ENCODE measurements around the gene TRAM2.

TRAM2 gene

DNA sequence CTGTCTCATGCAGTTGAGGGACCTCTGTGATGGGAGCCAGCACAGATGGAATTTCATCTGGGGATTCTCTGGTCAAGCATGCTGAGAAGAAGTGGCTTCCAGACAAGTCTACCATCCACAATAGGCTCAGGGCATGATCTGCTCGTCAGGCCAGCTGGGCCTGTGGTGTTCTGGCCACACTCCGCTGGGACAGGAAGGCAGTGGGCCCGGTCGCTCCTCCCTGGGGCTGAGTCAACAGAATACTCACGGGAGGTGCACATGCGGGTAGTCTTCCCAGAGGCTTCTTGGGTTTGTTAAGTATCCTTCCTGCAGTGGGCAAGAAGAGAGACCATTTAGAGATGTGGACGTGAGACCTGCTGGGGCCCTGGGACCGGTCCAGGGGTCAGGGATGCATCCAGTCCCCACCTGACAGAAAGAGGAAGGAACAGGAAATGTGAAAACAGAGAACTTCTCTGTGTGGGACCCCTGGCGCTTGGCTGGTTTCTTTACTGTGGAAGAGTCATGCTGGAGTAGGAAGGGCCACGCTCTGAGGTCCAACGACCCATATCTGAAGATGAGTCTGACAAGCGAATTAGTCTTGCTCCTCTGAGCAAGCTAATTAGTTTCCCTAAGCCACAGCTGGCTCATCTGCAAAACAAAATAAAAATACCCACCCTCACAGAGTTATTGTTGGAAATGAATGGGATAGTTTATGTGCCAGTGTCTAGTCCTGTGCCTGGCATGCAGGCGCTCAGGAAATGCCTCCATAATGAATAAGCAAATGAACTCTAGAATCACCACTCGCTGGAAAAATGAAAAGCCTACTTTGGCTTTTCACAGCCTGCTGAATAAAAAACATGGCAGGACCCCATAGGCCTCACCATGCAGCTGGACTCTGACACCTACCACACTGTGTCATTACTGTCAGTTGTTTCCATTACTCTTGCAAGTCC is 67.3 kb downstream of the TRAM2 start:
- H3K4me1 Mint-ChIP-seq = peaks cover 11% of the 10 kb centered on the region
- peak overlapping the region; percentile 79 for H3K27ac Mint-ChIP-seq
- H3K9me3 Mint-ChIP-seq = no peaks in the 10 kb centered on the region
- ATAC-seq = peak; percentile 27
- no peaks in the 10 kb centered on the region for H3K27me3 Mint-ChIP-seq
- H3K4me3 Mint-ChIP-seq = no peak overlapping the region
- H3K36me3 Mint-ChIP-seq = peaks cover 66% of the 10 kb centered on the region

DNA sequence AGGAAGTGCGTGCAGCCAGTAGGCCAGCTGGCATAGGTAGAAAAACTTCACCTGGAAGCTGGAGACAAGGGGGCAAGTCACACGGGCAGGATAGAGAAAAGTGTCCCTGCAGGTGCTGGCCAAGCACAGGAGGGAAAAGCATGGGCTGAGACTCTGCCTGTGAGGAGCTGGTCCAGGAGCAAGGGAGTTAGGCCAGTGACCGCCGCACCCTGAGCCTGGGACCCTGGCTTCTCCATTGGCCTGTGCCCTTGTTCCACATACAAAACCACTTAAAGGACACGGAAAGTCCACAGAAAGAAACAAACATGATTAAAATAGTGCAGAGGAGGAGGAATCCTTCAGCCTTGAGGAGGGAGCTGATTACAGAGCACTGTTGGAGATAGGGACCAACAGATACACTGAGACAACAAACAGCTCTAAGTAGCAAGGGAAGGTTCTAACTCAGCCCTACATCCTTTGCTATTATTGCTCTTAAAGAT is 68.6 kb downstream of the TRAM2 start:
- no peak for ATAC-seq
- H3K36me3 Mint-ChIP-seq = peaks cover 54% of the 10 kb centered on the region
- H3K9me3 Mint-ChIP-seq = no peaks in the 10 kb centered on the region
- no peaks in the 10 kb centered on the region for H3K27me3 Mint-ChIP-seq
- peak overlapping the region; percentile 79 for H3K27ac Mint-ChIP-seq
- H3K4me3 Mint-ChIP-seq = no peak overlapping the region
- peaks cover 11% of the 10 kb centered on the region for H3K4me1 Mint-ChIP-seq

DNA sequence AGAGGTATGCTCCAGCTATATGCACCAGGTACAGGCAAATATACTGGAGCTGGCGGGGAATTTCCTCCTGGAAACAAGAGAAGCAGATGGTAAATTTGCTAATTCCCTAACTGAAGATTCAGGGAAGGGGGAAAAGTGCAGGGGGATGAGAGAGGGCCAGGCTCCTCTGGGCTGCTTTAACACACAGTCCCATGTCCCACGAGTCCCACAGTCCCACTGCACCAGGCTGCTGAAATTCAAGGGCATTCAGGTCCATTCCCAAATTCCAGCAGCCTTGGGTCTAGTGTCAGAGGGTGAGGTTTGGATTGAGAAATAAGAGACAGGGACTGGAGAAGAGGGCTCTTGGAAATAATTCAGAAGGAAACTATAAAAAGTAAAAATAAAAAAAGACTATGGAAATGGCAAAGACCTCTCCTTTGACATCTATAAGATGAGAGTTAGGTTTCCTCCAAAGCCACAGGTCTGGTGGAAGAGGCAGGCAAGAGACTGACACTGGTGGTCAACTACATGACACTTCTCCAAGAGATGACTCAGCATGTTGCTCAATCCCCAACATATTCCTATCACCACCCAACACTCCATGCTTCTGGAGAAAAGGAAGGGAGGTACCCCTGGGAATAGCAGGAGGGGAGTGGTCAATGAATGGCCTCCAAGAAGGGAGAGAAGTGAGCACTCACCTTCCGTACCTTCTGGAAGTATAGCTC is 69.2 kb downstream of the TRAM2 start:
- no peaks in the 10 kb centered on the region for H3K9me3 Mint-ChIP-seq
- peaks cover 11% of the 10 kb centered on the region for H3K4me1 Mint-ChIP-seq
- H3K36me3 Mint-ChIP-seq = peaks cover 54% of the 10 kb centered on the region
- H3K4me3 Mint-ChIP-seq = no peak overlapping the region
- ATAC-seq = no peak
- no peaks in the 10 kb centered on the region for H3K27me3 Mint-ChIP-seq
- H3K27ac Mint-ChIP-seq = peak overlapping the region; percentile 34

DNA sequence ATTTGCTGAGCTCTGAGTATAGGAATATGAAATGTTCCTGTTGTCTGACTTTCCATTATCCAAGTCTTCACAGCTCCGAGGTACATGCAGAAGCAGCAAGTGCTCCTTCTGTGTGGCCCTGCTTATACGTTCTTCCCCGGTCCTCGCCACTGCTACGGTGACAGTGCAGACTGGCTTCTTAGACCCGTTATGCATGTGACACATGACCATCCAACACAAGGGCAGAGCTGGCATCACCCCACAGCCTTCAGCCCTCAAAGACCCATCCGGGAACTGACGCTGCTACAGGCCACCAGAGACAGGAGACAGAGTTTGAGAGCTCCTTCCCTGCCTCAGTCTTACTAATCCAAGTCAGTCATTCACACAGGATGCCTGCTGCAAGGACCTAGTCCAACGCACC is 70.4 kb downstream of the TRAM2 start:
- Mint-ChIP-seq H3K4me3 (no peak overlapping the region), H3K4me1 (peaks cover 11% of the 10 kb centered on the region), H3K36me3 (peaks cover 48% of the 10 kb centered on the region), H3K9me3 (no peaks in the 10 kb centered on the region), H3K27me3 (no peaks in the 10 kb centered on the region), H3K27ac (no peak overlapping the region)
- ATAC-seq = no peak

DNA sequence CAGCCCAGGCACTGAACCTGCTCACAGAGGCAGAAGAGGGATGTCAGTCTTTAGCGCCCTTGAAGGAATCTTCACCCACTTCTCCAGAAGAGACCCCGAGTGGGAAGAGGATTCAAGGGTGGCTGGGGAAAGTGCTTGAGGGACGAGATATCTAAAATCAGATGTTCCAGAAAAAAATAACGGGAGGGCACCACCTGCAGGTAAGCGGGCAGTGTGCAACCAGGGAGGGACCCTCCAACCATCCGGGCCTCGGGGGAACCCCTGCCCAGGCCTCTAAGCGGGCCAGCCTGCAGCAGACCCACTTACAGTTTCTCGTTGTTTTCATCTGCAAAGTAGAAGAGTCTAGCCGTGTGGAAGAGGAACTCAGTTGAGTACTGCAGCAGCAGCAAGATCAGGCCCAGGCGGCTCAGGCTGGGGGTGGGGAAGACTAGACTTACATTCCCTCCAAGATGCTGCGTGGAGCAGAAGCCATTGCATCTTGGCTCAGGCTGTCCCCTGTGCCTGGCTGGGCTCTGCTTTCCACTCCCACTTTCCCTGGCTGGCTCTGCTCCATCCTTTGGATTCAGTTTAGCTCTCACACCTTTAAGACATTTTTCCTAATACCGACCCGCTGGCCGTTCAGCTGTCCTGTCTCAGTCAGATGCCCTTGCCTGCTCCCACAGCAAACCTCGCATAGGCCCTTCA is 71.0 kb downstream of the TRAM2 start:
- no peaks in the 10 kb centered on the region for H3K9me3 Mint-ChIP-seq
- no peaks in the 10 kb centered on the region for H3K27me3 Mint-ChIP-seq

DNA sequence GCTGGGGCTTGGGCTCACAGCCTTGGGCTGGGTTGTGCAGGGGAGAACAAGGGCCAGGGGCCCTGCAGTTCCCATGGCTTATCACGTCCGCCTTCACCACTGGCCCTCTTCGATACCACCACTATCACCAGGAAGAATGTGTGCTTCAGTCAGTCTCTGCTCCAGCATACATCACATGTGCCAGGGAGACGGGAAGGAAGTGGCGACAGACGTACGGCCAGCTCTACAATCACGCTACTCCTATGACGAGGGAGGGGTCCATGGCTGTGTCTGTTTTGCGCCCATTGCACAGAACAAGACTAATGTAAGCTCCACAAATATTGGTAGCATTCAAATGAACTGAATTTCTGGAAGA is 72.1 kb downstream of the TRAM2 start:
- Mint-ChIP-seq H3K27me3 (no peaks in the 10 kb centered on the region), H3K27ac (peak overlapping the region; percentile 62), H3K36me3 (peaks cover 44% of the 10 kb centered on the region), H3K9me3 (no peaks in the 10 kb centered on the region), H3K4me1 (peaks cover 9% of the 10 kb centered on the region), H3K4me3 (no peak overlapping the region)
- no peak for ATAC-seq

More for the DNA sequence above, 71.0 kb downstream of the TRAM2 start:
- H3K4me3 Mint-ChIP-seq = no peak overlapping the region
- peak overlapping the region; percentile 62 for H3K27ac Mint-ChIP-seq
- ATAC-seq = no peak
- peaks cover 44% of the 10 kb centered on the region for H3K36me3 Mint-ChIP-seq
- H3K4me1 Mint-ChIP-seq = peaks cover 11% of the 10 kb centered on the region

DNA sequence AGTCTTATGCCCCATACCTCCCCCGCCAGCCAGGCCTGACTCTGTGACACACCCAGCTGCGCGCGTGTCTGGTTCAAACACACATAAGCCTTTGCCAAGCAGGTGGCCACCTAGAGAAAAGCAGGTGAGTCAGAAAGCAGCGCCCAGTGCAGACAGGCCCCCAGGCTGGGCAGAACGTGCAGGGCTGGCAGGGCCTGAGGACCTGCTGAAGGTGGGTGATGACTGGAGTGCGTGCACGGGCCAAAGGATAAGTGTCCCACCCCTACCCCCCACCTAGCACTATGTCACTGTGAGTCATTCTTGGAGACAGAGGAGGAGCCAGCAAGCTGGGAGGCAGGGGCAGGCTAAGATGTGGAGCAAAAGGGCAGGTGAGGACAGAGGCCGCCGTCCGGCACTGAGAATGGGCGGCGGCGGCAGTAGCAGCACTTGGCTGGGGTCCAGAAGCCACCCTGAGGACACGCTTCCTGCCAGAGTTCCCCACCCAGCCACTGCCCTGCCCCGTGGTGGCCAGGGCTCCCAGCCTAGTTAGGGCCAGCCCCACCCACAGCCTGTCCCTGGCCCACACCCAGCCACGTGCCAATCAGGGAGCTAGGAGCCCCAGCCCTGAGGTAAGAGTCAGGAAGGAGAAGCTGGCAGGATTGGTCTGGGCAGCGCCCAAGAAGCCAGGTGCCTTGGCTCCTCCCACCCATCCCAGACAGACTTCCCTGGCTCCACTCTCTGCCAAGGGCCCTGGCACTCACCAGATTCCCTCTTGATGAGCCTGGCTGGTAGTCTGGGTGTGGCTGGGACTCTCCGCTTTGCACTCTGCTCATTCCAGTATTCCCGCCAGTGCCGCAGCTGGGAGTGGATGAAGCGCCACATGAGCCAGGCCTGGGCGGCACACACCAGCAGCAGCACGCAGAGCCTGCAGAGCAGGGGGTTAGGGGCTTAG is 72.7 kb downstream of the TRAM2 start:
- Mint-ChIP-seq H3K4me1 (peaks cover 9% of the 10 kb centered on the region), H3K4me3 (no peak overlapping the region), H3K27me3 (no peaks in the 10 kb centered on the region), H3K27ac (peak overlapping the region; percentile 62), H3K36me3 (peaks cover 37% of the 10 kb centered on the region), H3K9me3 (no peaks in the 10 kb centered on the region)
- no peak for ATAC-seq

DNA sequence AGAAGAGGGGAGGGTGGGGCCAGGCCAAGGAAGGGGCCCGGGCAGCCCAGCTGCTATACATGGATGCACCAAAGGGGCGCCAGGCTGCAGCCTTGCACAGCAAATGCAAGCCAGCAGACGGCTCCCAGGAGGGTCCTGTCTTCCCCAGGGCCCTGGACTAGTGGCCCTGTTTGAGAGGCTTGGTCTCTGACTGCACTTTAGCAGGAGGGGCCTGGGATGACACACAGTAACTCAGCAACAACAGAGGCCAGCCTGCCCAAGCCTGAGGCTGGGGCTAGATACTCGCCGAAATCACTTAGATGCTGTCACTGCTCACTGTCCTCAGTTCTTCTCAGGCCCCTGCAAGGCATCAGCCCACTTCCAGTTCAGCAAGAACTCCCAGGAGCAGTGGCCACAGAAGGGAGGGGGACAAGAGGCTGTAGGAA is 73.5 kb downstream of the TRAM2 start:
- peaks cover 30% of the 10 kb centered on the region for H3K36me3 Mint-ChIP-seq
- H3K27me3 Mint-ChIP-seq = no peaks in the 10 kb centered on the region
- H3K4me1 Mint-ChIP-seq = peaks cover 17% of the 10 kb centered on the region
- no peak overlapping the region for H3K4me3 Mint-ChIP-seq
- ATAC-seq = no peak
- no peak overlapping the region for H3K27ac Mint-ChIP-seq
- H3K9me3 Mint-ChIP-seq = no peaks in the 10 kb centered on the region

DNA sequence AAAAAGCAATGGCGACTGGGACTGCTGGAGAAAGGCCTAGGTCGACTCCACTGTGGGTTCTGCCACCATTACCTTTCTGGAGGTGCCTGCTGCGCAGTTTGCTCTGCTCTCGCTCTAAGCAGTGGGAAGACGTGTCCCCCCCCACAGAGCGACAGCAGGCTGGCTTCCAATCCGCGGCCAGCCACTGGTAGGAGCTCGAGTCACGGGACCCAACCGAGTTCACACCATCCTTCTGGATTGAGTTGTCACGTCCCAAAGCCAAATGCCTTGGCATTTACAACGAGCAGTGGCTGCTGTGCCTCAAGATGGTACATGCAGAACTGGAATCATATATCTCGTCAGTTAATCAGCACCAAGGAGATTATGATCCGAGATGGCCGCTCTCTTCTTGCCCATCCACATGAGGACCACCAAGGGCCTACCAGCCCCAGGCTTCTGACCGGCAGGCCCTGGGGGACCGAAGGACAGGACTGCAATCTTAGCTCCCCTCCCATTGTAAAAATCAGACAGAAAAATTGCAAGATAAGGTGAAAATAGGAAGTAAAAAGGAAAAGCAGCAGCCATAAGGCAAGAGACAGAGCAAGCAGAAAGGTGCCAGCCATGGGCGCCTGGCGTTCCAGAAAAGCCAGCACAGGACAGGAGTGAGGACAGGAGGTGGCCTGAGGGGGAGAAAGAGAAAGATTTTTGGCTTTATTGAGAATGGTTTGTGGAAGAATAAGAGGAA is 74.4 kb downstream of the TRAM2 start:
- H3K4me1 Mint-ChIP-seq = peaks cover 26% of the 10 kb centered on the region
- no peak for ATAC-seq
- no peaks in the 10 kb centered on the region for H3K9me3 Mint-ChIP-seq
- H3K27ac Mint-ChIP-seq = peak overlapping the region; percentile 40
- H3K4me3 Mint-ChIP-seq = no peak overlapping the region
- H3K27me3 Mint-ChIP-seq = no peaks in the 10 kb centered on the region
- peaks cover 21% of the 10 kb centered on the region for H3K36me3 Mint-ChIP-seq

DNA sequence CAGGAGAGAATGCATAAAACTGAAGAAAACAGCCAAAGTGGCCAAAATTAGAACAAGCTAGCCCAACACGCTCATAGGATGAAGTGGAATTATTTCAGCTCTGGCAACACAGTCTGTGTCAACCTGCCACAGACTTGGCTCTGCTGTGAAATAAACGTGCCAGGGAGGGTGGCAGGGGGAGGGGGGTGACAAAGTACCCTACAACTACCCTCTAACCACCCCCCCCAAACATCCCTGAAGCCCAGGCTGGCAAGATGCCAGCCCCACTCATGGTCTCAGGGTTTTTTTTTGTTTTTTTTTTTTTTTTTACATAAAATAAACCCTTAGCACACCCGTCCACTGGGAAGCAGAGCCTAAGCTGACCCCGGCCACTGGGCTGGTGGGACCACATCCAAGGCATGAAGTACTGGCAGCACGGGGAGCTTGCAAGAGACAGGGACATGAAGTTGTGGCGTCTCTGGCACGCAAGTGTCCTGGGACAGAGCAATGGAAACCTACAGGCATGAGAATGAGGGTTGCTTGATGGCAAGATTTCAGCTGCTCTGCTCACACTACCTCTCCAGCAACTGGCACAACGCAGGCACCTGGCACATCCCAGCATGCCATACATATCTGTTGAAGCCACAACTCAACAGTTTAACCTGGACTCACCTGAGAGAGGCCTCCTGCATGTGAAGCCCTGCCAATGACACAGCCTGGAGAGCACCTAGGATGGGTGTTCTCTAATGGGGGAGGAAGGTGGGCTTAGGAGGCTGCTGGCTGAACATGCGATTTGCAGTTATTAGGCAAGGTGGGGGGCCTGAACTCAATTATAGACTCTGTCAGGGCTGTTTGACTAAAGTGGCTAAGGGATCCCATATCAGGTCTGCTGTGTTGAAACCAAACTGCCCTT is 76.4 kb downstream of the TRAM2 start:
- Mint-ChIP-seq H3K27ac (peak overlapping the region; percentile 98), H3K9me3 (no peaks in the 10 kb centered on the region), H3K4me3 (no peak overlapping the region), H3K27me3 (no peaks in the 10 kb centered on the region), H3K4me1 (peaks cover 46% of the 10 kb centered on the region), H3K36me3 (peaks cover 11% of the 10 kb centered on the region)
- ATAC-seq = no peak

DNA sequence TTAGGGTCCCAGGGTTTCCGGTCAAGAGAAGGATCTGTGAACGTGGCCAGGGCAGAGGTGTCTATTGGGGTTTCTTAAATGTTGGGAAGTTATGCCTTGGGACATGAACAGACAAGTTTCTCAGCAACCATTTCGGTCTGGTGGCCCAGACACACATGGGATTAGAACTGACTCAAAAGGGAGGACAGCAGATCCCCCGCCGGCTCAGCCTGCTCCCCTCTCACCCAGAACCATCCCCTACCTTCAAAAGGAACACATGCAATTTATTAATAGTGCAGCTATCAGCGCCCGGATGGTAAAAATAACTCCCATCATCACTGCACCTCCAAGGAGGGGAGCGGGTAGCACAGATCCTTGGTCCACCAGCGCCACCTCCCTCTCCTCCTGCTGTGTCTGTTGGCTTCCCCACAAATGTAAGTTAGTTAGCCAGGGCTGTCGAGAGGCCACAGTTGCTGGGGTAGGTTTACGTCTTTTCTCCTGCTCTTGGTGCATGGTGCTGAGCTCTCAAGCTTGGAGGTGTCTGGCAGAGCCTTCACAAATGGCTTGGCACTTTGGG is 77.1 kb downstream of the TRAM2 start:
- Mint-ChIP-seq H3K4me1 (peaks cover 53% of the 10 kb centered on the region), H3K27me3 (no peaks in the 10 kb centered on the region), H3K36me3 (peaks cover 14% of the 10 kb centered on the region), H3K4me3 (no peak overlapping the region), H3K9me3 (no peaks in the 10 kb centered on the region), H3K27ac (peak overlapping the region; percentile 98)
- ATAC-seq = no peak

DNA sequence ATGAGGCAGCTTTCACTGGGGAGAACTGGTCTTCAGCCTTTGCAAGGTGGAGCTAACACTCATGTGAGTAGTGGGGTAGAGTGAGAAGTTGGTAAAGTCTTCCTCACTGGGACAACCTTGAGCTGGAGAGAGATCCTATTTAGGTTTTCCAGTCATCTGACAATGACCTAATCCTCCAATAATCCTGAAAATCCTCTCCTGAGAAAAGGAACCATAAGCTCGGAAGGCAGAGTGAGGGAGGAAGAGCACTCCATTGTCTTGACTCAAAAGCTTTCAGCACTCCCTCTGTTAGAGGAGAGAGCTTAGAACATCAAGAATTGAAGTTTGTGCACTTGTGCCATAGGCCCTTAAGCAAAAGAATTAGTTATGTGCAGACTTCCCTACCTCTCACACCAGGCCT is 77.8 kb downstream of the TRAM2 start:
- Mint-ChIP-seq H3K36me3 (peaks cover 16% of the 10 kb centered on the region), H3K27me3 (no peaks in the 10 kb centered on the region), H3K27ac (peak overlapping the region; percentile 98), H3K9me3 (no peaks in the 10 kb centered on the region), H3K4me1 (peaks cover 60% of the 10 kb centered on the region), H3K4me3 (peak overlapping the region; percentile 67)
- no peak for ATAC-seq

DNA sequence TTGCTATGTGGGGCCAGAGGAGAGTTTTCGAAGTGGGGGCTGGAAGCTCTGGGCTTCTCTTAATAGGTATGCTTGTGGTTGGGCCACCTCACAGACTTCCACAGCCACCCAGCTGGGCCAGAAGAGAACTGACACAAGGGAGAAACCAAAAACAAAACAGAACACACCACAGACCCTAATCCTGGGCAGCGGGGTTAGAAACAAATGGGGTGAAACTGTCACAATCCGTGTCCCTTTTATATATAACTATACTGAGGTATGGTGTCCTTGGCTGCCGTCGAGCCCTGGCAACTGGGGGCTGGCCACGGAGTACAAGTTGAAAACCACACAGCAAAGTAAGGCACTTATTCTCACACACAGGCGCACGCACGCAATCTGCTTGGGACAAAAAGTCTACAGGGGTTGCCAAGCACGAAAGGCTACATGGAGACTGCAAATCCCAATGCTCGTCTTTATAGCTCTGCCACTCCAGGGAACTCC is 78.3 kb downstream of the TRAM2 start:
- Mint-ChIP-seq H3K36me3 (peaks cover 16% of the 10 kb centered on the region), H3K27me3 (no peaks in the 10 kb centered on the region), H3K4me3 (peak overlapping the region; percentile 67), H3K27ac (peak overlapping the region; percentile 98), H3K9me3 (no peaks in the 10 kb centered on the region), H3K4me1 (peaks cover 65% of the 10 kb centered on the region)
- ATAC-seq = peak; percentile 62

Measured in stimulated activated memory B cell treated with anti-CD40 and anti-IgM and Interleukin-4, amounts not matched to agents 10 μg/mL and 1 μg/mL and 100 μg/mL, for 72 hours (primary cell).